22Rv1 (cell line): ENCODE results near the gene RNU7-1.

ENCODE experiments used
- CTCF ChIP-seq: fragments of 450-650 bp; IDR thresholded peaks from 2 replicates; pipeline ENCODE4 v1.5.1; 2017; ENCODE audit warnings: mild to moderate bottlenecking
- ZFX ChIP-seq: fragments of 450-650 bp; IDR thresholded peaks from 2 replicates; pipeline ENCODE4 v1.6.1; 2017; ENCODE audit warnings: antibody characterized with exemption, borderline replicate concordance

GRCh38 chr12:6921996-6922946 lies 21.3 kb upstream of the RNU7-1 start:
- TF ChIP-seq CTCF (no peak), ZFX (no peak)
